ENCODE results near the gene ATP5F1E.

ATP5F1E gene

DNA sequence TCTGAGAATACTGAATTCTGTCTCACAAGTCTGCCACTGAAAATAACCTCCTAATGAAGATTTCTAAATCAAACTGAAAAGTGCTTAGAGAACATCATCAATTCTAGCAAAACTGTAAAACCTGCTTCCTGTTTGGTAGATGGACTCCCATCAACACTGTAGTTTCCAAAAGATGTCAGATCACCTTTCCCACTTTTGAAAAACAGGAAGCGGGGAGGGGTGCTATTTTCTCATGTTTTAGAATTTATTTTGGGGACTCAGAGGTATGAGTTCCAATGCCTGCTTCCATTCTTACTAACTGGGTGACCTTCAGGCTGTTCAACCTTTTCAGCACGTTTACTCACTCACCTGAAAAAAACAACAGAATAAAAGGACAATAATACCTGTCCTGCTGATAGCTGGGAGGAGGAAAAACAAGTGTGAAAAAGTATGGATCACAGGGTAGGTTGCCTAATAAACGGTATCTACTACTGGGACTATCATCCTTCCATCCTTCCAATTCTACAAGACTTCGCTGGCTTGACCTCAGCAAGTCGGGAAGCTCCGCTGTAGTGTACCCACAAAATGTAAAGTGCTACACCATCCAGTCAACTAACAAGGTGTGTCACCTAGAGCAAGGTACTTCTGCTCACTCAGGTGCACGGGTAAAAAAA, 1.1 kb downstream of the ATP5F1E start:
- H3K36me3 ChIP-seq (ENCODE audit: control insufficient read depth in 4 of 4, insufficient read depth in 4 of 4, low read length in 3 of 4): peaks cover 7 to 55% (median 34%) of the 10 kb centered on the region in 4 experiments
- H3K27ac ChIP-seq (ENCODE audit: insufficient read depth in 1 of 2, low read depth in 1 of 2, low read length in 2 of 2, poor library complexity in 1 of 2, severe bottlenecking in 2 of 2): peak overlapping the region; percentile 53 to 85
- peak overlapping the region in 6 of 7 experiments; percentile 63 to 87 (median 80) for H3K4me3 ChIP-seq (ENCODE audit: control insufficient read depth in 1 of 7, extremely low read depth in 1 of 7, insufficient read depth in 4 of 7, low read depth in 2 of 7, low read length in 6 of 7)
- CTCF ChIA-PET: interaction anchor here (0.7 to 1.6 kb wide), 4 partner anchors 12 to 23 kb away, joined by 3 to 12 read pairs (median 4); partner anchors contain the start of gene TUBB1
- POLR2A ChIA-PET: interaction anchor here (1.2 to 2.6 kb wide), 4 partner anchors 13 to 142 kb away, joined by 4 to 11 read pairs (median 9); no protein-coding TSS in a partner anchor
- DNase-seq: no peak
- WGBS (ENCODE audit: insufficient coverage): 89% methylated on average over 4 of the region's 7 CpGs
- H3K9me3 ChIP-seq (ENCODE audit: control extremely low read depth in 1 of 5, control insufficient read depth in 4 of 5, insufficient read depth in 2 of 5, low read depth in 1 of 5, low read length in 4 of 5): no peaks in the 10 kb centered on the region
- no peaks in the 10 kb centered on the region for H3K27me3 ChIP-seq (replicated peaks in 2 of 5; ENCODE audit: control insufficient read depth in 4 of 5, insufficient read depth in 5 of 5, low read length in 4 of 5)
- peaks cover 17 to 37% (median 27%) of the 10 kb centered on the region in 4 experiments for H3K4me1 ChIP-seq (ENCODE audit: control extremely low read depth in 1 of 4, control insufficient read depth in 4 of 4, insufficient read depth in 4 of 4, low read length in 3 of 4)

DNA sequence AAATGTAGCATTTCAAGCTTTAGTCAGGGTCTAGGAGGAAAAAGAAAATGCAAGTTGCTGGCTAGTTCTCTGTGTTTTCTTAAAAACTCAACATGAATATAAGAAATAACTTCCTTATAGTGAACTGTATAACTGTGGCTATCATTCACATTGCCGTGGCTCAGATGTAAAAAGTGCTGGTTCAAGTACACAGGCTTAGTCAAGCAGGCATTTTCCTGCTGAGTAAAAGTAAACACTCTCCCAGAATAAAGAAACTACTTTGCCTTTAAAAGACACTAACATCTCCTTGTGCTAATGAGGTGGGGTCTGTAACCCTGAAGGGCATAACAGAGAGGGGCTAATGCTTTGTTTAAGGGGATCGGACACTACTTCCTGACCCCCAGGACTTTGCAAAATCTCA, 3.3 kb downstream of the ATP5F1E start:
- Histone ChIP-seq H3K27me3 (replicated peaks in 2 of 5; ENCODE audit: control insufficient read depth in 4 of 5, insufficient read depth in 5 of 5, low read length in 4 of 5) (no peaks in the 10 kb centered on the region), H3K27ac (ENCODE audit: insufficient read depth in 1 of 2, low read depth in 1 of 2, low read length in 2 of 2, poor library complexity in 1 of 2, severe bottlenecking in 2 of 2) (peak overlapping the region in 1 of 2 experiments; percentile 19), H3K4me3 (ENCODE audit: control insufficient read depth in 1 of 7, extremely low read depth in 1 of 7, insufficient read depth in 4 of 7, low read depth in 2 of 7, low read length in 6 of 7) (no peak overlapping the region), H3K4me1 (ENCODE audit: control extremely low read depth in 1 of 4, control insufficient read depth in 4 of 4, insufficient read depth in 4 of 4, low read length in 3 of 4) (peaks cover 17 to 37% (median 27%) of the 10 kb centered on the region in 4 experiments), H3K9me3 (ENCODE audit: control extremely low read depth in 1 of 5, control insufficient read depth in 4 of 5, insufficient read depth in 2 of 5, low read depth in 1 of 5, low read length in 4 of 5) (no peaks in the 10 kb centered on the region), H3K36me3 (ENCODE audit: control insufficient read depth in 4 of 4, insufficient read depth in 4 of 4, low read length in 3 of 4) (peaks cover 15 to 62% (median 39%) of the 10 kb centered on the region in 4 experiments)
- DNase-seq: no peak
- POLR2A ChIA-PET: no interaction called here
- WGBS (ENCODE audit: insufficient coverage): no CpG with 5 or more reads among the region's 2 CpGs
- CTCF ChIA-PET: interaction anchor here (1.4 kb wide), 1 partner anchor 9 kb away, joined by 4 read pairs; the partner anchor contains the start of gene TUBB1

DNA sequence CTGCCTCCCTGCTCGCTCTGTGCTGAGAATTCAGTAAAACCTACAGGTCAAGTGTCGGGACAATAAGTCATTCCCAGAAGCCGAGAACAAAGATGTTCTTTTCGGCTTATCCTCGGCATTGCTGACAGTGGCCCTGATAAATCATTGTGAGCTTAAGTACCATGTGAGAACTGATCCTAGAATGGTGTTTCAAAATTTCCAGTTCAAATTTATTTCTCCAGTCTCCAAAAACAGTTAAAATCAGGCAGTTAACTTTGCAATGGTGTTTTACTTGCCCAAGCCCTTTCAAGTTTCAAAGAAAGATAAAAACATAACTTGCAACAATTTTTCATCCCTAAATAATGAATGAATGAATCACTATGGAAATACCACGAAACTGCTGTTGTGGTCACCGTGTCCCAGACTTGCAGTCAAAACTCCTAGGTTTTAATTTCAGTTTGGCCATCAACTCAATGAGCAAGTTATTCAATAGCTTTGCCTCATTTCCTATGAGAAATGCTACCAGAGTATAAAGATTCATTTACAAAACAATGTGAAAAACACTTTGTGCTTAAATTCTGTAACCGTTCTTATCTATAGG, 4.3 kb downstream of the ATP5F1E start:
- 94% methylated on average over 7 of the region's 8 CpGs for WGBS (ENCODE audit: insufficient coverage)
- H3K27me3 ChIP-seq (replicated peaks in 2 of 5; ENCODE audit: control insufficient read depth in 4 of 5, insufficient read depth in 5 of 5, low read length in 4 of 5): no peaks in the 10 kb centered on the region
- peaks cover 16 to 34% (median 23%) of the 10 kb centered on the region in 4 experiments for H3K4me1 ChIP-seq (ENCODE audit: control extremely low read depth in 1 of 4, control insufficient read depth in 4 of 4, insufficient read depth in 4 of 4, low read length in 3 of 4)
- peaks cover 15 to 71% (median 45%) of the 10 kb centered on the region in 4 experiments for H3K36me3 ChIP-seq (ENCODE audit: control insufficient read depth in 4 of 4, insufficient read depth in 4 of 4, low read length in 3 of 4)
- ChIA-PET POLR2A (no interaction called here), CTCF (interaction anchor here (1.0 to 1.4 kb wide), 3 partner anchors 8 to 129 kb away, joined by 3 to 4 read pairs (median 3); partner anchors contain the start of gene TUBB1)
- H3K4me3 ChIP-seq (ENCODE audit: control insufficient read depth in 1 of 7, extremely low read depth in 1 of 7, insufficient read depth in 4 of 7, low read depth in 2 of 7, low read length in 6 of 7): no peak overlapping the region
- H3K27ac ChIP-seq (ENCODE audit: insufficient read depth in 1 of 2, low read depth in 1 of 2, low read length in 2 of 2, poor library complexity in 1 of 2, severe bottlenecking in 2 of 2): no peak overlapping the region
- H3K9me3 ChIP-seq (ENCODE audit: control extremely low read depth in 1 of 5, control insufficient read depth in 4 of 5, insufficient read depth in 2 of 5, low read depth in 1 of 5, low read length in 4 of 5): no peaks in the 10 kb centered on the region
- DNase-seq: no peak

DNA sequence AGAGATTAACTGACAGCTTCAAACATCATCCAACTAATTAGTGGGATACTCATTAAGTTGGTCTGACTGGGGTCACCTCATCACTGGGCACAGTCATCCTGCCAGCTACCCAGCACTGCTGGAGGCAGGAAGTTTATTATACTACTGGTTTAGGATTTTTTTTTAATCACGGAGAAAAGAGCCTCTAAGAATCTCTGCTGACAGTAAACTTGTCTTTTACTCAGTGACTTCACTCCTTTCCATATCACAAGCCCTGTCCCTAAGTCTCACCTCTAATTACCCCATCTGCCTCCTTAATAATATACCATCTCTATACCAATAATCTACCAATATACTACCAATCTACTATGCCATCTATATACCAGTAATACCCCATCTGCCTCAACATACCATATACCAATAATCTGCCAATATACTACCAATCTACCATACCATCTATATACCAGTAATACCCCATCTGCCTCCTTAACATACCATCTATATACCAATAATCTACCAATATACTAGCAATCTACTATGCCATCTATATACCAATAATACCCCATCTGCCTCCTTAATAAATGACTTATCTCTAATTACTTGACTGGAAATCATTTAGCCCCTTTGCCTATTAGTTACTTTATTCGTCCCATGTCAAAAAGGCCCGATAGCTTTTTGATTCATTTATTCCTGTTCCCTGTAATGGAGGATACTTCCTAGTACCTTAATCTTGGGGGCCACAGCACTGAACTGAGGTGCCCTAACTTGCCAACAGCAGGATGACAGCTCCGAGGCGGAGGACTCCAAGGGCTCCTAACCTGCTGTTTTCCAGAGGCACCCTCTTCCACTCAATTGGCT, 5.0 kb downstream of the ATP5F1E start:
- peak overlapping the region in 1 of 2 experiments; percentile 26 for H3K27ac ChIP-seq (ENCODE audit: insufficient read depth in 1 of 2, low read depth in 1 of 2, low read length in 2 of 2, poor library complexity in 1 of 2, severe bottlenecking in 2 of 2)
- no peak overlapping the region for H3K4me3 ChIP-seq (ENCODE audit: control insufficient read depth in 1 of 7, extremely low read depth in 1 of 7, insufficient read depth in 4 of 7, low read depth in 2 of 7, low read length in 6 of 7)
- WGBS (ENCODE audit: insufficient coverage): 80% methylated on average over 1 of the region's 5 CpGs
- no peaks in the 10 kb centered on the region for H3K27me3 ChIP-seq (replicated peaks in 2 of 5; ENCODE audit: control insufficient read depth in 4 of 5, insufficient read depth in 5 of 5, low read length in 4 of 5)
- H3K9me3 ChIP-seq (ENCODE audit: control extremely low read depth in 1 of 5, control insufficient read depth in 4 of 5, insufficient read depth in 2 of 5, low read depth in 1 of 5, low read length in 4 of 5): no peaks in the 10 kb centered on the region
- ChIA-PET CTCF (interaction anchor here (1.0 to 1.4 kb wide), 3 partner anchors 8 to 129 kb away, joined by 3 to 4 read pairs (median 3); partner anchors contain the start of gene TUBB1), POLR2A (no interaction called here)
- H3K36me3 ChIP-seq (ENCODE audit: control insufficient read depth in 4 of 4, insufficient read depth in 4 of 4, low read length in 3 of 4): peaks cover 15 to 73% (median 50%) of the 10 kb centered on the region in 4 experiments
- H3K4me1 ChIP-seq (ENCODE audit: control extremely low read depth in 1 of 4, control insufficient read depth in 4 of 4, insufficient read depth in 4 of 4, low read length in 3 of 4): peaks cover 11 to 30% (median 21%) of the 10 kb centered on the region in 4 experiments
- no peak for DNase-seq

DNA sequence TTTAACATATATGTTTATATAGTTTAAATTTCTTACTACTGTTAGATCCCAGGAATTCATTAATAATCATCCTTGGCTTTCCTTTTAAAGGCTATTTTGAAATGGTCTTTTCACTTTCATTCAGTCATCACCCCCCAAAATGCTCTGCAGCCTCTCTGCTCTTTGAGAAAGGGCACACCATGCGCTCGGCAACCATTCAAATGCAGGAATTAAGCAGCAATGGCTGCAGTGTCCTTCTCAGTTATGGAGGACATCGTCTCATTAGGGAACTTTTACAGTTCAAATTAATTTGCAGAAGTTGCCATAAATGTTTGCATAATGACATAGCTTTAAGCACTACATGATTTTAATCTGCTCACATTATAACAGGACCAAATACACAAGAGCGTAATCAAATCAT, 6.6 kb downstream of the ATP5F1E start:
- DNase-seq: no peak
- H3K27me3 ChIP-seq (replicated peaks in 2 of 5; ENCODE audit: control insufficient read depth in 4 of 5, insufficient read depth in 5 of 5, low read length in 4 of 5): no peaks in the 10 kb centered on the region
- peaks cover 0 to 19% (median 12%) of the 10 kb centered on the region in 4 experiments for H3K4me1 ChIP-seq (ENCODE audit: control extremely low read depth in 1 of 4, control insufficient read depth in 4 of 4, insufficient read depth in 4 of 4, low read length in 3 of 4)
- 92% methylated on average over 4 of the region's 4 CpGs for WGBS (ENCODE audit: insufficient coverage)
- POLR2A ChIA-PET: no interaction called here
- no peak overlapping the region for H3K27ac ChIP-seq (ENCODE audit: insufficient read depth in 1 of 2, low read depth in 1 of 2, low read length in 2 of 2, poor library complexity in 1 of 2, severe bottlenecking in 2 of 2)
- H3K9me3 ChIP-seq (ENCODE audit: control extremely low read depth in 1 of 5, control insufficient read depth in 4 of 5, insufficient read depth in 2 of 5, low read depth in 1 of 5, low read length in 4 of 5): no peaks in the 10 kb centered on the region
- peaks cover 15 to 73% (median 50%) of the 10 kb centered on the region in 4 experiments for H3K36me3 ChIP-seq (ENCODE audit: control insufficient read depth in 4 of 4, insufficient read depth in 4 of 4, low read length in 3 of 4)
- CTCF ChIA-PET: interaction anchor here (1.0 kb wide), 1 partner anchor 11 kb away, joined by 3 read pairs; no protein-coding TSS in a partner anchor
- no peak overlapping the region for H3K4me3 ChIP-seq (ENCODE audit: control insufficient read depth in 1 of 7, extremely low read depth in 1 of 7, insufficient read depth in 4 of 7, low read depth in 2 of 7, low read length in 6 of 7)

DNA sequence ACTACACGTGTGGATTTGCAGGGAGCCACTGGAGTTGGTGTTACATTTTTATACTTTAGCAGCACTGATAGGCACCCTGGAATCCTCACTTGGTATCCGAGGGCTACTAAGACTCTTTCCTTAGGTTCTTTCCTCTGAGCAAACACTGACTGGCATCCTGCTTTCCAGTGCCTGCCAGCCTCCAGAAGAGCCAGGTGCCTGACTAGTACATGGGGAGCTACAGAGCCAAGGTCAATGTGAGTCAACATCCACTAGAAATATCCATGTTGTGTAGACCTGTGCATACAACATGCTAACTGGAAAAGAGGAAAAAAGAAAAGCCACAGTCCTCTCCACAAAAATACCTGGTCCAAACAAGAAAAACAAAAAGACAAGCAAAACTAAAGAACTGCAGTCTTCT, 7.0 kb downstream of the ATP5F1E start:
- ChIA-PET POLR2A (no interaction called here), CTCF (interaction anchor here (1.0 kb wide), 1 partner anchor 11 kb away, joined by 3 read pairs; no protein-coding TSS in a partner anchor)
- H3K36me3 ChIP-seq (ENCODE audit: control insufficient read depth in 4 of 4, insufficient read depth in 4 of 4, low read length in 3 of 4): peaks cover 15 to 71% (median 49%) of the 10 kb centered on the region in 4 experiments
- WGBS (ENCODE audit: insufficient coverage): 100% methylated on average over 2 of the region's 2 CpGs
- H3K27ac ChIP-seq (ENCODE audit: insufficient read depth in 1 of 2, low read depth in 1 of 2, low read length in 2 of 2, poor library complexity in 1 of 2, severe bottlenecking in 2 of 2): no peak overlapping the region
- no peaks in the 10 kb centered on the region for H3K9me3 ChIP-seq (ENCODE audit: control extremely low read depth in 1 of 5, control insufficient read depth in 4 of 5, insufficient read depth in 2 of 5, low read depth in 1 of 5, low read length in 4 of 5)
- peaks cover 0 to 16% (median 9%) of the 10 kb centered on the region in 4 experiments for H3K4me1 ChIP-seq (ENCODE audit: control extremely low read depth in 1 of 4, control insufficient read depth in 4 of 4, insufficient read depth in 4 of 4, low read length in 3 of 4)
- no peaks in the 10 kb centered on the region for H3K27me3 ChIP-seq (replicated peaks in 2 of 5; ENCODE audit: control insufficient read depth in 4 of 5, insufficient read depth in 5 of 5, low read length in 4 of 5)
- DNase-seq: no peak
- H3K4me3 ChIP-seq (ENCODE audit: control insufficient read depth in 1 of 7, extremely low read depth in 1 of 7, insufficient read depth in 4 of 7, low read depth in 2 of 7, low read length in 6 of 7): no peak overlapping the region
